WTC11 (cell line): ENCODE measurements around the gene FUT8. TPM values are rescaled to one million over a fixed set of nuclear protein-coding genes. Genes with fewer than 3 reads are reported as not detected.

Experiments
- ATAC-seq: fragments of 200-7000 bp; cut with Tn5 transposase; 2 replicates; pipeline ENCODE4 v1.10.0; 2021; ENCODE audit warnings: mild to moderate bottlenecking, moderate library complexity
- CTCF ChIA-PET: fragments of 300-600 bp; sonication (Branson Sonifier 250); formaldehyde crosslinking; loops from one replicate; lab custom pipeline; 2021; ENCODE audit warnings: antibody characterized with exemption; lab: Charles Lee
- POLR2A ChIA-PET: fragments of 350-600 bp; sonication (Branson Sonifier 250); formaldehyde crosslinking; loops from one replicate; lab custom pipeline; 2021; ENCODE audit warnings: antibody characterized with exemption; lab: Charles Lee
- DNase-seq: peaks from one replicate; pipeline ENCODE4 v3.0.0; 2021; ENCODE audit warnings: low spot score
- H3K27ac Mint-ChIP-seq: 2 replicates; pipeline ENCODE4 v1.8.0; 2021; ENCODE audit warnings: mixed read lengths
- H3K27me3 Mint-ChIP-seq: 2 replicates; pipeline ENCODE4 v1.8.0; 2021; ENCODE audit warnings: low read depth, mild to moderate bottlenecking, moderate library complexity, mixed read lengths
- H3K36me3 Mint-ChIP-seq: 2 replicates; pipeline ENCODE4 v1.8.0; 2021; ENCODE audit warnings: mixed read lengths
- H3K4me1 Mint-ChIP-seq: 2 replicates; pipeline ENCODE4 v1.8.0; 2022; ENCODE audit warnings: mixed read lengths
- H3K4me3 Mint-ChIP-seq: 2 replicates; pipeline ENCODE4 v1.8.0; 2021; ENCODE audit warnings: mild to moderate bottlenecking, moderate library complexity, mixed read lengths
- H3K9me3 Mint-ChIP-seq: 2 replicates; pipeline ENCODE4 v1.8.0; 2021; ENCODE audit warnings: mixed read lengths
- AFF4 ChIP-seq: sonication (generic); formaldehyde crosslinking; IDR thresholded peaks from 2 replicates; pipeline ENCODE4 v1.8.1; 2023; ENCODE audit warnings: mild to moderate bottlenecking, missing genetic modification reagents, borderline replicate concordance
- ATF3 ChIP-seq: sonication (generic); formaldehyde crosslinking; conservative IDR thresholded peaks from 2 replicates; pipeline ENCODE4 v1.8.1; 2022; ENCODE audit warnings: mild to moderate bottlenecking, missing genetic modification reagents
- CREM ChIP-seq: sonication (generic); formaldehyde crosslinking; IDR thresholded peaks from 2 replicates; pipeline ENCODE4 v1.8.1; 2022; ENCODE audit warnings: mild to moderate bottlenecking, missing genetic modification reagents, moderate library complexity
- CTCF ChIP-seq: fragments of 200-600 bp; IDR thresholded peaks from 2 replicates; pipeline ENCODE4 v1.8.0; 2022; ENCODE audit warnings: antibody characterized with exemption
- ELF4 ChIP-seq: sonication (generic); formaldehyde crosslinking; IDR thresholded peaks from 2 replicates; pipeline ENCODE4 v1.8.1; 2022; ENCODE audit warnings: low read depth, mild to moderate bottlenecking, moderate library complexity, missing genetic modification reagents
- ESRRA ChIP-seq: sonication (generic); formaldehyde crosslinking; IDR thresholded peaks from 2 replicates; pipeline ENCODE4 v1.8.1; 2022; ENCODE audit warnings: mild to moderate bottlenecking, missing genetic modification reagents, borderline replicate concordance
- ETV6 ChIP-seq: sonication (generic); formaldehyde crosslinking; IDR thresholded peaks from 2 replicates; pipeline ENCODE4 v1.8.1; 2022; ENCODE audit warnings: mild to moderate bottlenecking, missing genetic modification reagents
- JAZF1 ChIP-seq: fragments of 250-450 bp; sonication (Bioruptor Pico); IDR thresholded peaks from 2 replicates; pipeline ENCODE4 v1.9.0; 2021; ENCODE audit warnings: moderate library complexity, mild to moderate bottlenecking, inconsistent platforms
- MLX ChIP-seq: sonication (generic); formaldehyde crosslinking; IDR thresholded peaks from 2 replicates; pipeline ENCODE4 v1.8.1; 2023; ENCODE audit warnings: mild to moderate bottlenecking, missing genetic modification reagents, moderate library complexity
- MXD4 ChIP-seq: fragments of 250-450 bp; sonication (Bioruptor Pico); IDR thresholded peaks from 2 replicates; pipeline ENCODE4 v1.8.0; 2021; ENCODE audit warnings: mild to moderate bottlenecking, moderate library complexity, borderline replicate concordance
- MYBL2 ChIP-seq: sonication (generic); formaldehyde crosslinking; IDR thresholded peaks from 2 replicates; pipeline ENCODE4 v1.8.1; 2023; ENCODE audit warnings: mild to moderate bottlenecking, moderate library complexity, missing genetic modification reagents
- NFE2L1 ChIP-seq: sonication (generic); formaldehyde crosslinking; IDR thresholded peaks from 2 replicates; pipeline ENCODE4 v1.8.1; 2023; ENCODE audit warnings: missing genetic modification reagents
- NFYB ChIP-seq: sonication (generic); formaldehyde crosslinking; conservative IDR thresholded peaks from 2 replicates; pipeline ENCODE4 v1.8.0; 2022; ENCODE audit warnings: low read depth, missing genetic modification reagents
- NR2C2 ChIP-seq: sonication (generic); formaldehyde crosslinking; IDR thresholded peaks from 2 replicates; pipeline ENCODE4 v1.8.0; 2022; ENCODE audit warnings: mild to moderate bottlenecking, missing genetic modification reagents
- RORB ChIP-seq: fragments of 250-450 bp; sonication (Bioruptor Pico); IDR thresholded peaks from 2 replicates; pipeline ENCODE4 v1.9.0; 2021; ENCODE audit warnings: mild to moderate bottlenecking
- TEAD1 ChIP-seq: sonication (generic); formaldehyde crosslinking; IDR thresholded peaks from 2 replicates; pipeline ENCODE4 v1.8.0; 2022; ENCODE audit warnings: mild to moderate bottlenecking, missing genetic modification reagents
- TEAD4 ChIP-seq: sonication (generic); formaldehyde crosslinking; IDR thresholded peaks from 2 replicates; pipeline ENCODE4 v1.8.0; 2022; ENCODE audit warnings: mild to moderate bottlenecking, missing genetic modification reagents
- ZNF121 ChIP-seq: sonication (generic); formaldehyde crosslinking; IDR thresholded peaks from 2 replicates; pipeline ENCODE4 v1.8.0; 2023; ENCODE audit warnings: missing genetic modification reagents
- ZNF263 ChIP-seq: sonication (generic); formaldehyde crosslinking; IDR thresholded peaks from 2 replicates; pipeline ENCODE4 v1.8.1; 2022; ENCODE audit warnings: low read depth, mild to moderate bottlenecking, moderate library complexity, missing genetic modification reagents
- ZNF423 ChIP-seq: fragments of 250-450 bp; sonication (Bioruptor Pico); IDR thresholded peaks from 2 replicates; pipeline ENCODE4 v2.1.2; 2022; ENCODE audit warnings: mild to moderate bottlenecking, moderate library complexity
- total RNA-seq: library from RNA; stranded (reverse); gene quantifications from 3 replicates; pipeline ENCODE4 v1.2.3, GENCODE V29; 2021
- TF ChIP-seq, protein P1 (sequence below): sonication (generic); formaldehyde crosslinking; IDR thresholded peaks from 2 replicates; pipeline ENCODE4 v1.8.1; 2022; ENCODE audit warnings: missing genetic modification reagents, borderline replicate concordance

Gene FUT8
- total RNA-seq, 1 experiment from 2014 or later = 37.9 TPM

GRCh38 chr14:65528069-65528468, 115.5 kb downstream of the FUT8 start:
- Mint-ChIP-seq H3K9me3 (peaks cover 61% of the 10 kb centered on the region), H3K27me3 (peaks cover 2% of the 10 kb centered on the region; the same call in 1 of the 2 replicates), H3K4me3 (no peak overlapping the region), H3K27ac (no peak overlapping the region), H3K4me1 (no peaks in the 10 kb centered on the region), H3K36me3 (peaks cover 44% of the 10 kb centered on the region)
- DNase-seq (no peak), ATAC-seq (no peak)
- TF ChIP-seq CREM (CRISPR knock-in tag) = no peak
- ChIA-PET CTCF (no interaction called here), POLR2A (no interaction called here)

DNA sequence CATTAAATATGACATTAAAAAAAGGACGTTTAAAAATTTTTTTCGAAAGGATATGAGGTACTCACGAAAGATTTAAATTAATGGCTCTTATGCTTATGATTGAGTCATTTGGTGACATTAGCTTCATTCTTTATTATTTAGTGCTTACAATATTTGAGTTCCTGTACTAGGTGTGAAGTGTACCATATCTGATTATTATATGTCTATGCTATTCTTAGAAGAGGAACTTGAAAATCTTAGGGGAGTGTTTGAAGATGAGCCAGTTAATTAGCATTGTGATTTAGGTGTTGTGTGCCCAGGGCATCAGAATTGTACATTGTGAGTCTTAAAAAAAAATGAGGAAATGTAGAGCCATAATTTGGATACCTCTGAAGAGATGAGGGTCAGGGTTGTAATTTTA, 118.6 kb downstream of the FUT8 start:
- peaks cover 29% of the 10 kb centered on the region for H3K36me3 Mint-ChIP-seq
- CTCF ChIA-PET = no interaction called here
- no peak overlapping the region for H3K27ac Mint-ChIP-seq
- no peak overlapping the region for H3K4me3 Mint-ChIP-seq
- POLR2A ChIA-PET = no interaction called here
- peaks cover 33% of the 10 kb centered on the region for H3K9me3 Mint-ChIP-seq
- peaks cover 2% of the 10 kb centered on the region; the same call in 1 of the 2 replicates for H3K27me3 Mint-ChIP-seq
- TF ChIP-seq ZNF121 (CRISPR knock-in tag) (no peak), TEAD4 (CRISPR knock-in tag) (no peak), RORB (CRISPR knock-in tag) (no peak), MXD4 (CRISPR knock-in tag) (no peak), NFE2L1 (CRISPR knock-in tag) (no peak), ZNF263 (no peak), ZNF423 (CRISPR knock-in tag) (no peak)
- TF ChIP-seq, protein P1, sequence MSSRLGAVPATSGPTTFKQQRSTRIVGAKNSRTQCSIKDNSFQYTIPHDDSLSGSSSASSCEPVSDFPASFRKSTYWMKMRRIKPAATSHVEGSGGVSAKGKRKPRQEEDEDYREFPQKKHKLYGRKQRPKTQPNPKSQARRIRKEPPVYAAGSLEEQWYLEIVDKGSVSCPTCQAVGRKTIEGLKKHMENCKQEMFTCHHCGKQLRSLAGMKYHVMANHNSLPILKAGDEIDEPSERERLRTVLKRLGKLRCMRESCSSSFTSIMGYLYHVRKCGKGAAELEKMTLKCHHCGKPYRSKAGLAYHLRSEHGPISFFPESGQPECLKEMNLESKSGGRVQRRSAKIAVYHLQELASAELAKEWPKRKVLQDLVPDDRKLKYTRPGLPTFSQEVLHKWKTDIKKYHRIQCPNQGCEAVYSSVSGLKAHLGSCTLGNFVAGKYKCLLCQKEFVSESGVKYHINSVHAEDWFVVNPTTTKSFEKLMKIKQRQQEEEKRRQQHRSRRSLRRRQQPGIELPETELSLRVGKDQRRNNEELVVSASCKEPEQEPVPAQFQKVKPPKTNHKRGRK (CRISPR knock-in tag) = no peak
- DNase-seq (no peak), ATAC-seq (no peak)
- no peaks in the 10 kb centered on the region for H3K4me1 Mint-ChIP-seq

DNA sequence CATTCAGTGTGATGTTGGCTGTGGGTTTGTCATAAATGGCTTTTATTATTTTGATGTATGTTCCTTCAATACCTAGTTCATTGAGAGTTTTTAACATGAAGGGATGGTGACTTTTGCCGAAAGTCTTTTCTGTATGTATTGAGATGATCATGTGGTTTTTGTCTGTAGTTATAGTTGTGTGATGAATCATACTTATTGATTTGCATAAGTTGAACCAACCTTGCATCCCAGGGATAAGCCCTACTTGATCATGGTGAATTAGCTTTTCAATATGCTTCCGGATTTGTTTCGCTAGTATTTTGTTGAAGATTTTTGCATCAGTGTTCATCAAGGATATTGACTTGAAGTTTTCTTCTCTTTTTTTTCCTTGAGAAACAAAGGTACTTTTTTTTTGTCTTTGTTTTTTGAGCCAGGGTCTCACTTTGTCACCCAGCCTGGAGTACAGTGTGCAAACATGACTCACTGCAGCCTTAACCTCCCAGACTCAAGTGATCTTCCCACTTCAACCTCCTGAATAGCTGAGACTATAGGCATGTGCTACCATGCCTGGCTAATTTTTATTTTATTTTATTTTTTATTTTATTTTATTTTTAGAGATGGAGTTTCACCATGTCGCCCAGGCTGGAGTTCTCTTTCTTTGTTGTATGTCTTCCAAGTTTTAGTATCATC, 121.3 kb downstream of the FUT8 start:
- ChIA-PET CTCF (interaction anchor here (1.1 kb wide), 1 partner anchor 257 kb away, joined by 3 read pairs; no protein-coding TSS in a partner anchor), POLR2A (no interaction called here)
- no peak overlapping the region for H3K27ac Mint-ChIP-seq
- no peak overlapping the region for H3K4me3 Mint-ChIP-seq
- H3K9me3 Mint-ChIP-seq = peaks cover 13% of the 10 kb centered on the region
- no peaks in the 10 kb centered on the region for H3K27me3 Mint-ChIP-seq
- ATAC-seq = no peak
- no peaks in the 10 kb centered on the region for H3K4me1 Mint-ChIP-seq
- DNase-seq = no peak
- TF ChIP-seq ZNF121 (CRISPR knock-in tag) = no peak
- H3K36me3 Mint-ChIP-seq = peaks cover 9% of the 10 kb centered on the region

- CTCF ChIA-PET = no interaction called here
- POLR2A ChIA-PET = no interaction called here
- Mint-ChIP-seq H3K36me3 (no peaks in the 10 kb centered on the region), H3K27me3 (no peaks in the 10 kb centered on the region), H3K27ac (no peak overlapping the region), H3K9me3 (no peaks in the 10 kb centered on the region), H3K4me1 (no peaks in the 10 kb centered on the region), H3K4me3 (no peak overlapping the region)
- DNase-seq (no peak), ATAC-seq (no peak)
- TF ChIP-seq ELF4 (CRISPR knock-in tag) = no peak
- TF ChIP-seq MLX (CRISPR knock-in tag) = no peak
- TF ChIP-seq NR2C2 (CRISPR knock-in tag) = no peak
- no peak for TF ChIP-seq ESRRA
- TF ChIP-seq JAZF1 = no peak
- no peak for TF ChIP-seq TEAD1
- TF ChIP-seq CTCF = no peak
- TF ChIP-seq ETV6 = no peak
- no peak for TF ChIP-seq MYBL2 (CRISPR knock-in tag)
- no peak for TF ChIP-seq AFF4
- no peak for TF ChIP-seq NFYB (CRISPR knock-in tag)
- TF ChIP-seq ATF3 (CRISPR knock-in tag) = no peak
These were observed 124.4 kb downstream of the FUT8 start for GRCh38 chr14:65536781-65537423.
